GM23248 (cell line): ENCODE data around the gene ANKS1B.

Source experiments
- EZH2 ChIP-seq: fragments of 200-600 bp; sonication (generic); IDR thresholded peaks from 2 replicates; pipeline ENCODE4 v1.6.1; 2018; ENCODE audit warnings: antibody characterized with exemption, mild to moderate bottlenecking; ENCODE audit not compliant: insufficient read depth, poor library complexity, severe bottlenecking
- EZH2phosphoT487 ChIP-seq: fragments of 200-600 bp; sonication (generic); IDR thresholded peaks from 2 replicates; pipeline ENCODE4 v1.6.1; 2018; ENCODE audit warnings: antibody characterized with exemption, moderate library complexity, mild to moderate bottlenecking, low read depth; ENCODE audit not compliant: insufficient read depth

DNA sequence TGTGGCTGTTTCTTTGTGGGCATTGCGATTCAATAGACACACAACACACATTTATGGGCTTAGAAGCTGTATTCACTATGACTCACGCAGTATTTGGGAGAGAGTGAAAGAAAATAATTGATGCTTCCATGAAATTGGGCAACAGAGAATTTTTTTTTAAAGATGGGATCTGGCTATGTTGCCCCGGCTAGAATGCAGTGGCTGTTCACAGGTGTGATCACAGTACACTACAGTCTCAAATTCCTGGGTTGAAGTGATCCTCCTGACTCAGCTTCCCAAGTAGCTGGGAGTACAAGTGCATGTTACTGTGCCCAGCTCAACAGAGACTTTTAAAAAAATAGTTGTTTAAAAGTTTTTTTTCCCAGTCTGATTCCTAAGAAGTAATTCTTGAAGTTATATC lies 1193.3 kb downstream of the ANKS1B start:
- no peak for TF ChIP-seq EZH2
- TF ChIP-seq EZH2phosphoT487, result no peak
